Effector CD8-positive, alpha-beta T cell (primary cell): ENCODE data around the gene ZNF433.
"Not testable (repeated sequence)": the region's sequence is repeated elsewhere in the genome, so short reads cannot be mapped to it uniquely, and the experiment has no call there.

Source experiments
- DNase-seq: peaks from one replicate; lab custom pipeline; 2025; lab: John Stamatoyannopoulos, UW
- total RNA-seq, 4 experiments: gene quantifications; one replicate each; lab custom pipeline; 2026; lab: John Stamatoyannopoulos, UW

Gene ZNF433
- 0.37 to 1.6 (median 0.82) reads per million in 4 experiments for total RNA-seq

DNA sequence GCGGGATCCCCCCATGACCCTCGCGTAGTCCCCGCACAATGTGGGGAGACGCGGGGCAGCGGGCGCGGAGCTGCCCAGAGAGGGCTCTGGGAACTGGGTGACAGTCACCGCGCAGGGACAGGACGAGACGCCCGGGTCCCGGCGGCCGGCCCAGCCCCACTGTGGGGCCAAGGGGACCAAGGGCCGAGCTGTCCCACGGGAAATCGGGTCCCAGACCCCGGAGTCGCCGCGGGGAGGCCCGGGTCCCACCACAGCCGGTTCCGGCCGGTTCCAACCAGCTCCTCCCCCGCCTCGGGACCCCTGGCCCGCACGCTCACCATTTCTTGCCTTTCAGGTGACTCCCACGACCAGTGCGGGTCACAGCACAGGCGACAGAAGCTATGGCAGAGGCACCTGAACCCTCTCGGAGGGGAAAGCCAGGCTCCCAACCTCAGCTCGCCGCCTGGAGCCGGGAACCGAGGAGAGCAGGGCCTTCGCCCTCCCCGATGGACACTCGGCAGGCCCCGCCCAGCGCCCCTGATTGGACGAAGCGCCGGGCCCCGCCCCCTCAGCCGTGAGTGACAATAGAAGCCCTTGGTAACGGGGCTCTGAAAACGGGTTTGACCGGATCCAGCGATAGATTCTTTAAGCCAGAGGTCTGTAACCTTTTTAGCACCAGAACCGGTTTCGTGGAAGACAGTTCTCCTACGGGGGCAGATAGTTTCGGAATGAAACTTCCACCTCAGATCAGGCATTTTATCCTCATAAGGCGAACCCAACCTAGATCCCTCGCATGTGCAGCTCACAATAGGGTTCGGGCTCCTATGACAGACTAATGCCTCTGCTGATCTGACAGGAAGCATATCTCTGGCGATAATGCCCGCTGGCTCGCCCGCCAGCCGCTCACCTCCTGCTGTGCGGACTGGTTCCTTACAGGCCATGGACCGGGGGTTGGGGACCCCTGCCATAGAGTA is at the start of gene ZNF433:
Gene ZNF433 (minus strand): TSS at position 460 of the 953 bp plus-strand sequence. CDS start 140 bp downstream, at position 320.
- peak; percentile 72 for DNase-seq

DNA sequence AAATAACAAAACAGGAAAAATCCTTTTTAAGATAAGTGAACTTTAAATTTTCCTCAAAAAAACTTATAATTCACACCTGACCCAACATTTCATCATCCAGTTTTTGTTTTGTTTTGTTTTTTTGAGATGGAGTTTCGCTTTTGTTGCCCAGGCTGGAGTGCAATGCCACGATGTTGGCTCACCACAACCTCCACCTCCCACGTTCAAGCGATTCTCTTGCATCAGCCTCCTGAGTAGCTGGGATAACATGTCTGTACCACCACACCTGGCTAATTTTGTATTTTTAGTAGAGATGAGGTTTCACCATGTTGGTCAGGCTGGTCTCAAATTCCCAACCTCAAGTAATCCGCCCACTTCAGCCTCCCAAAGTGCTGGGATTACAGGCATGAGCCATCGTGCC is 47.9 kb upstream of the ZNF433 start:
- DNase-seq, result not testable (repeated sequence)

DNA sequence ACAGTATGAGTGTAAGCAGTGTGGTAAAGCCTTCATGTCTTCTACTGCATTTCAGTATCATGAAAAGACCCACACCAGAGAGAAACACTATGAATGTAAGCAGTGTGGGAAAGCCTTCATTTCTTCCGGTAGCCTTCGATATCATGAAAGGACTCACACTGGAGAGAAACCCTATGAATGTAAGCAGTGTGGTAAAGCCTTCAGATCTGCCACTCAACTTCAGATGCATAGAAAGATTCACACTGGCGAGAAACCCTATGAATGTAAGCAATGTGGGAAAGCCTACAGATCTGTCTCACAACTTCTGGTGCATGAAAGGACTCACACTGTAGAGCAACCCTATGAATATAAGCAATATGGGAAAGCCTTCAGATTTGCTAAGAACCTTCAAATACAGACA is 41.9 kb upstream of the ZNF433 start:
- no peak for DNase-seq

DNA sequence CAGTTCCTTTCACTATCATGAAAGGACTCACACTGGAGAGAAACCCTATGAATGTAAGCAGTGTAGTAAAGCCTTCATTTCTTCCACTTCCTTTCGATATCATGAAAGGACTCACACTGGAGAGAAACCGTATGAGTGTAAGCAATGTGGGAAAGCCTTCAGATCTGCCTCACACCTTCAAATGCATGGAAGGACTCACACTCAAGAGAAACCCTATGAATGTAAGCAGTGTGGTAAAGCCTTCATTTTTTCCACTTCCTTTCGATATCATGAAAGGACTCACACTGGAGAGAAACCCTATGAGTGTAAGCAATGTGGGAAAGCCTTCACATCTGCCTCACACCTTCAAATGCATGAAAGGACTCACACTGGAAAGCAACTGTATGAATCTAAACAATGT is 40.9 kb upstream of the ZNF433 start:
- not testable (repeated sequence) for DNase-seq

DNA sequence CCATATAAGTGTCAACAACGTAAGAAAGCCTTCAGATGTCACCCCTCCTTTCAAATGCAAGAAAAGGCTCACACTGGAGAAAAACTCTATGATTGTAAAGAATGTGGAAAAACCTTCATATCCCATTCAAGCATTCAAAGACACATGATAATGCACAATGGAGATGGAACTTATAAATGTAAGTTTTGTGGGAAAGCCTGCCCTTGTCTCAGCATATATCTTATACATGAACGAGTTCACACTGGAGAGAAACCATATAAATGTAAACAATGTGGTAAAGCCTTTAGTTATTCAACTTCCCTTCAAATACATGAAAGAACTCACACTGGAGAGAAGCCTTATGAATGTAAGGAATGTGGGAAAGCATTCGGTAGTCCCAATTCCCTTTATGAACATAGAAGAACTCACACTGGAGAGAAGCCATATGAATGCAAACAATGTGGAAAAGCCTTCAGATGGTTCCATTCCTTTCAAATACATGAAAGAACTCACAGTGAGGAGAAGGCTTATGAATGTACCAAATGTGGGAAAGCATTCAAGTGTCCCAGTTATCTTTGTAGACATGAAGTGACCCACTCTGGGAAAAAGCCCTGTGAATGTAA is 40.2 kb upstream of the ZNF433 start:
- no peak for DNase-seq

DNA sequence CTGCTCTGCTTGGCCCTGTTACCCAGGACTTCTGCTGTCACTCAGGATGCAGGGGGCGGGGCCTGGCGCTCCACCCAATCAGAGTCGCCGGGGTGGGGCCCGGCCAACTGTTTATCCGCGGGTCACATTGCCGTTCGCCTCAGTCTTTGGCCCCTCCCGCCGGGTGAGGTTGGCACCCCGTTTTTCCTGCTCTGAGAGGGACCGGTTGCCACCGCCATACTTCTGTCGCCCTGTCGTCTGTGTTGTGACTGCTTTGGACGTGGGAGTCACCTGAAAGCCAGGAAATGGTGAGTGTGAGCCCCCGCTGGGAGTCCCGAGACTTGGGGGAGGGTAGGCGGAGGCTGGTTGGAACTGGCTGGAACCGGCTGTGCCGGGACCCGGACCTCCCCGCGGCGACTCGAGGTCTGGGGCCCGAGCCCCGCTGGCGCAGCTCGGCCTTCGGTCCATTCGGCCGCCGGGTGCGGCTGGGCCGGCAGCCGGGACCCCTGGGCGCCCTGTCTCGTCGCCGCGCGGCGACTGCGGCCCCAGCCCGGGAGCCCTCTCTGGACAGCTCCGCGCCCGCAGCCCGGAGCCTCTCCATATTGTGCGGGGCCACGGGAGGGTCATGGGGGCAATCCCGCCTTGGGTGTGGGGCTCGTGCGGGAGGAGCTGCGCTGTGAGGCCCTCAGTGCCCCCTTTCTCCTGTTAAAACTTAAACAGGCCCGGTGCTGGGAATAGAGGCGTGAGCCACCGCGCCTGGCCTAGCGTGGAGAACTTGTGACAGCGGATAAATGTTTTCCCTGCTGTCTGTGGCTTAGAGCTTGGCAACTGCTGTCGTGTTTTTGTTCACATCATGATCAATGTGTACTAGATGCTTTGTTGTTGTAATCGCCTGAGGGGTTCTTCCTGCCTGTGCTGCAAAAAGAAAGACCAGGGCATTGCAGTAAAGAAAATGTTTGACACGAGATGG is 29.4 kb upstream of the ZNF433 start, which contains the start of gene ZNF844:
Gene ZNF844 (plus strand): TSS at position 142 of the 949 bp plus-strand sequence. CDS start 143 bp downstream, at position 285.
- DNase-seq, result peak; percentile 62

DNA sequence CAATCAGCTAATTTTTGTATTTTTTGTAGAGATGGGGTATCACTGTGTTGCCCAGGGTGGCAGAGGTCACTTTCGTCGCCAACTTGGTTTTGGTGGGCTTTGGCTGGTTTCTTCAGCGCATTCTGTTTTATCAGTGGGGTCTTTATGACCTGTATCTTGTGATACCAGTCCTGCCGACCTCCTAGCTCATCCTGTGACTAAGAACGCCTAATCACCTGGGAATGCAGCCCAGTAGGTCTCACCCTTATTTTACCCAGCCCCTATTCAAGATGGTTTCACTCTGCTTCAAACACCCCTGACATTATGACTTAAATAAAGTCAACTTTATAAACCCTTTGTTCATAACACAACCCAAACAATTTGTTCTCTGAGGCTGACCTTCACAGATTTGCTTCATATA is 20.3 kb upstream of the ZNF433 start:
- DNase-seq, result no peak

DNA sequence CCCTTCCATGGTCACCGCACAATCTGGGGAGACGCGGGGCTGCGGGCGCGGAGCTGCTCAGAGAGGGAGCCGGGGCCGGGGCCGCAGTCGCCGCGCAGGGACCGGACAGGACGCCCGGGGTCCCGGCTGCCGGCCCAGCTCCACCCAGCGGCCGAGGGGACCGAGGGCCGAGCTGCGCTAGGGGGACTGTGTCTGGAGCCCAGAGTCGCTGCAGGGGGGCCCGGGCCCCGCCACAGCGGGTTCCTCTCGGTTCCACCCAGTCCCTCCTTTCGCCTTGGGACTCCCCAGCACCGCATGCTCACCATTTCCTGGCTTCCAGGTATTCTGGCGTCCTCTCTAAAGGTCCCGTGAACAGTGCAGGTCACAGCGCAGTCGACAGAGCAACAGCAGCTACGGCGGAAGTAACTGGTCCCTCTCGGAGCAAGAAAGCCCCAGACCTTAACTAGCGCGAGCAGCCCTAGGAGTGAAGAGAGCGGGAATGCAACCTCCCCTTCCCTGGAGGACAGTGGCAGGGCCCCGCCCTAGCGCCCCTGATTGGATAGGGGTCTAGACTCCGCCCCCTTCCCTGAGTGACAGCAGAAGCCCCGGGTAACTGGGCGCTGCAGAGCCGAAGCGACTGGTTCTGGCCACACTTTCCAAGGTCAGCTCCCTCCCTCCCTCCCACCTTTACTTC is 17.2 kb upstream of the ZNF433 start, which contains the start of gene ZNF878:
Gene ZNF878 (minus strand): TSS at position 465 of the 673 bp plus-strand sequence. CDS start 160 bp downstream, at position 305.
- peak; percentile 56 for DNase-seq

DNA sequence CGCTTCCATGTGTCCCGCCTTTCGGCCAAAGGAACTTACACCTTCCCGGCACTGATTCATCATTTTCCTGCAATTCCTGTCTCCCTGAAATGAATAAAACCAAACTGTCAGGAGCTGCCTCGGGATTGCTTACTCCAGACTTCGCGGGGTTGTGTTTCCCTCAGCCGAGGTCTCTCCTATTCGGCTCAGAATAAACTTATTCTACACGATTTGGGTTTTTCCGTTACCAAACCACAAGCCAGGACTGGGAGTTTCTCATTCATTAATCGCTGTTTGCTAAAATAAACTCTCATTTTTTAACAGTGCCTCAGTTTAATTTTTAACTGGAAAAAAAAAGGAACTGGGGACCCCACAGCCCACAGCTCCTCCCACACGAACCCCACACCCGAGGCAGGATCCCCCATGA is 16.6 kb upstream of the ZNF433 start:
- DNase-seq, result no peak

DNA sequence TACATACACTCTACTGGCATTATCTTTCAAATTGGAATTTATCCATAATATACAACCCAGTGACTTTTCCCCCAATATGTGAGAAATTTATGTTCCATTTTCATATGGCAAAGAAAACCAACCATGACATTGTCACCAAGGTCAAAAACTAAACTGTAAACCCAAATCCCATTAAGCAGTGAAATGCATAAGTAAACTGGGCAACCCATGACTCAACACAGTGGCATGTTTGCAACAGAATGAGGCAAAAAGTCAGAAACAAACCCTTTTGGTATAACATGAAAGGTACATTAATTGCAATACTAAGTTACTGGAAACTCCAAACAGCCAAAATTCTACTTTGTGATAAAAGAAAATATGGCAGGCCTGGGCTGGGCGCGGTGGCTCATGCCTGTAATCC is 12.4 kb upstream of the ZNF433 start:
- no peak for DNase-seq

DNA sequence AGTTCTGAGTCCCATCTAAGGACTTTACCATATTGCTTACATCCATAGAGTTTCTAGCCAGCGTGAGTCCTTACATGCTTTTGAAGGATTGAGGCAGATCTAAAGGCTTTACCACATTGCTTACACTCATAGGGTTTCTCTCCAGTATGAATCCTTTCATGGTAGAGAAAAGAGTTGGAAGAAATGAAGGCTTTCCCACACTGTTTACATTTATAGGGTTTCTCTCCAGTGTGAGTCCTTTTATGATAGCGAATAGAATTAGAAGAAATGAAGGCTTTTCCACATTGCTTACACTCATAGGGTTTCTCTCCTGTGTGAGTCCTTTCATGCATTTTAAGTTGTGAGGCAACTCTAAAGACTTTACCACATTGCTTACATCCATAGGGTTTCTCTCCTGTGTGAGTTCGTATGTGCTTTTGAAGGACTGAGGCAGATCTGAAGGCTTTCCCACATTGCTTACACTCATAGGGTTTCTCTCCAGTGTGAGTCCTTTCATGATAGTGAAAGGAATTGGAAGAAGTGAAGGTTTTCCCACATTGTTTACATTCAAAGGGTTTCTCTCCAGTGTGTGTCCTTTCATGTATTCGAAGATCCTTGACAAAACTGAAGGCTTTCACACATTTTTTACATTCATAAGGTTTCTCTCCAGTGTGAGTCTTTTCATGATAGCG is 8.4 kb upstream of the ZNF433 start:
- DNase-seq, result no peak

DNA sequence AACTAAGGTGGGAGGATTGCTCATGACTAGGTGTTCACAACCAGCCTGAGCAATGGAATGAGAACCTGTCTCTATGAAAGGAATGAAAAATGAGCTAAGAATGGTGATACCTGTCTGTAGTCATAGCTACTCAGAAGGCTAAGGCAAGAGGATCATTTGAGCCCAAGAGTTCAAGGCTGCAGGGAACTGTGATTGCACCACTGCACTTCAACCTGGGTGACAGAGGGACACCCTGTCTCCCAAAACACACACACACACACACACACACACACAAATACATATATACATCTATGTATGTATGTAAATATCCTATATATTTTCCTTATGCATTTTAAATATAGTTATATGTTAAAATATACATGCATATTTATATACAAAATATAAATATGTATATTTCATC is 7.4 kb upstream of the ZNF433 start:
- DNase-seq, result no peak

DNA sequence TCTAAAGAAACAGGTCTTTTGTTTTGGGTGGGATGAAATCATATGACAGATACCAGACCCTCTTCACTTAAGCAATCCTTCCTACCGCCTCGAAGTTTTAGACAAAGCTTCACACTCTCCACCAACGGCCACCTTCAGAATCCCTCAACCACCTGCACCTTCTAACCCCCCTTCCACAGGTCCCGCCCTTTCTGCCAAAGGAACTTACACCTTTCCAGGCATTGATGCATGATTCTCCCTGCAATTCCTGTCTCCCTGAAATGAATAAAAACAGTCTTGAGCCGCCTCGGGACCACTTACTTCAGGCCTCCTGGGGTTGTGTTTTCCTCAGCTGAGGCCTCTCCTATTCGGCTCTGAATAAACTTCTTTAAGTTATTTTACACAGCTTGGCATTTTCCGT is 859 bp downstream of the ZNF433 start:
- DNase-seq, result no peak

DNA sequence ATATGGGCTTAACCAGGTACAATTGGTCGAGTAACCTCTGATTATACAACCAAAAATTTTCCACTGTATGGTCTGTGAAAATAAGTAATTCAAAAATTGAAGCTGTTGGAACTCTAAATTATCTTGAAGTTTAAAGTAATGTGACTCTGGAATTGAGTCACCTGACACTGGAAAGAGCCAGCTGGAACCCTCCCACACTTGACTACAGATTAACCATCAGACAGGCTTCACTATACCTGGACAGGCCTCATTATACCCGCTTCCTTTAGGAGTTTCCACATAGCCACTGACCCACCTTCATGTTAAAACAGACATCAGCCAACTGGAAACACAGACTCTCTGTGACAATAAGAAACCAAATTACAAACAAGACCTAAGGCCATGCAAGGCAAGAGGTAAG is 1.3 kb downstream of the ZNF433 start:
- no peak for DNase-seq

DNA sequence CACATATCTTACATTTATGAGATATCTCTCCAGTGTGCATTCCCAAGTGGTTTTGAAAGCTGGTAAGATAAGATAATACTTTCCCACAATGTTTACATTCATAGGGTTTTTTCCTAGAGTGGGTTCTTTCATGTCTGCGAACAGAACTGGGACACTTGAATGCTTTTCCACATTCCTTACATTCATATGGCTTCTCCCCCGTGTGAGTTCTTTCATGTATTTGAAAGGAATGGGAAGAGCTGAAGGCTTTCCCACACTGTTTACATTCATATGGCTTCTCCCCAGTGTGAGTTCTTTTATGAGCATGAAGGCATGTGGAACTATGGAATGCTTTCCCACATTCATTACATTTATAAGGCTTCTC is 19.7 kb downstream of the ZNF433 start:
- no peak for DNase-seq

DNA sequence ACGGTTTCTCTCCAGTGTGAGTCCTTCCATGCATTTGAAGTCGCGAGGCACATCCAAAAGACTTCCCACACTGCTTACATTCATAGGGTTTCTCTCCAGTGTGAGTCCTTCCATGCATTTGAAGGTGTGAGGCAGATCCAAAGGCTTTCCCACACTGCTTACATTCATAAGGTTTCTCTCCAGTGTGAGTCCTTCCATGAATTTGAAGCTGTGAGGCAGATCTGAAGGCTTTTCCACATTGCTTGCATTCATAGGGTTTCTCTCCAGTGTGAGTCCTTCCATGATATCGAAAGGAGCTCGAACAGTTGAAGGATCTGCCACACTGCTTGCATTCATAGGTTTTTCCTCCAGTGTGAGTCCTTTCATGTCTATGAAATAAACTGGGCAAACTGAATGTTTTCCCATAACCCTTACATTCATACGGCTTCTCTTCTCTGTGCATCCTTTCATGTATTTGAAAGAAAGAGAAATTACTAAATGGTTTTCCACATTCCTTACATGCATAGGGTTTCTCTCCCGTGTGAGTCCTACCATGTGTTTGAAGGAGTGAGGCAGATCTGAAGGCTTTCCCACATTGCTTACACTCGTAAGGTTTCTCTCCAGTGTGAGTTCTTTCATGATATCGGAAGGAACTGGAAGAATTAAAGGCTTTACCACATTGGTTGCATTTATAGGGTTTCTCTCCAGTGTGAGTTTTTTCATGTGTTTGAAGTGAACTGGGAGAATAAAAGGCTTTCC is 20.3 kb downstream of the ZNF433 start:
- DNase-seq, result no peak

DNA sequence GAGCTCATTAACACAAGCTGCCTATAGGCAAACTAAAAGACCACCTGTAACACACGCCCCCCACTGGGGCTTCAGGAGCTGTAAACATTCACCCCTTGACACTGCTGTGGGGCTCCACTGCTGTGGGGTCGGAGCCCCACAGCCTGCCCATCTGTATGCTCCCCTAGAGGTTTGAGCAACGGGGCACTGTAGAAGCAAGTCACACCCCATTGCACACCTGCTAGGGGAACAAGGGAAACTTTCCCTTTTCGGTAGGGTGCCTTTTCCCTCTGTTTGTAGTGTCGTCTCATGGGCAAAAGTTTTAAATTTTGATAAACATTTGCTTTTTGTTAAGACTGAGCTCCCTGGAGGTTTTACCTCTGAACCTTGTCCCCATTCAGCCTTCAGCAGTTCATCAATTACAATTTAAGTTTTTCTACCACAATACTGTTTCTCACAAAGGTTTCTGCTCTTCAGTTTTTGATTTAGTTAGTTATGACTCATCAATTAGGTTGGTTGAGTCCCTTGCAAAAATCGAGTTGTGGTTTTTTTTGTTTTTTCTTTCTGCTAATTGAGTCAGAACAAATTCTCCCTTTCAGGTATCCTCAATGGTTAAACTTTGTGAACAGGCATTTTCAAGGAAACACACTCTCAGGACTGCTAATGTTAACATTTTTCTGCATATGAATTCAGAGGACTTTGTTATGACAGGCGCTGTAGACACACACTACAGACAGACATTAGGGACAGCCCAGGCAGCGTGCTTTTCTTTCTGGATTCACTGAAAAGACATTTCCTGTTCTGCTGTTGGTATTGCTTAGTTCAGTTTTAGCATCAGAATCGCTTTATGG is 35.1 kb downstream of the ZNF433 start:
- no peak for DNase-seq

DNA sequence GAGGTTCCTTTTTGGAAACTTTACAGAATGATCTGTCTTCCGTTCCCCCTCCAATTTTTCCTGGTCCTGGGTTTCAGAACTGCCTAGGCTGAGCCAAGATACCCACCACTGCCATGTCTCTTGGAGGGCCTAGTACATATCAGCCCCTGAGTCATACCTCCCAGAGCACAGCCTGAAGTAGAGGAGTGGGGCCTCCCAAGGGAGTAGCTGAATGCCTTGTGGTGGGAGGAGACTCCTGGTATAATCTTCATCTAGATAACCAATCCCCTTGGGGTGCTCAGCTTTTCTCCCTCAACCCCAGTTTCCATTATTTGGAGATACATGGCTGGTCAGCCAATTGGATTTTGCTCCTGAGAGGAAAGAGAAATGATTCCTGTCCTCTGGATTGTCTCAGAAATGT is 40.3 kb downstream of the ZNF433 start:
- no peak for DNase-seq

DNA sequence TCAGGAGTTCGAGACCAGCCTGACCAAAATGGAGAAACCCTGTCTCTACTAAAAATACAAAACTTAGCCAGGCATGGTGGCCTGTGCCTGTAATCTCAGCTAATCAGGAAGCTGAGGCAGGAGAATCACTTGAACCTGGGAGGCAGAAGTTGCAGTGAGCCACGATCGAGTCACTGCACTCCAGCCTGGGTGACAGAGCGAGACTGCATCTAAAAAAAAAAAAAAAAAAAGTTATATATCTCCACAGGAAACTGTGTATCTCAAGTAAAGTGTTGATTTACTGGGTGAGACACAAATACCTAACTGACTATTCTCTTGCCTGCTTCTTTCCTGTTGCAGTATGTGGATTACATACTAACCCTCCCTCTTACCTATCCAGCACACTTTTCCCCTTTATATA is 43.6 kb downstream of the ZNF433 start:
- not testable (repeated sequence) for DNase-seq
